ENCODE results near the gene CIB1.

CIB1 gene

GRCh38 chr15:90240856-90241255 is 7.1 kb upstream of the CIB1 start:
- no peak for DNase-seq (ENCODE audit: low read depth)

- DNase-seq (ENCODE audit: low read depth), result no peak
These were observed 5.6 kb upstream of the CIB1 start for GRCh38 chr15:90239371-90239770.

- DNase-seq (ENCODE audit: low read depth), result no peak
These were observed 601 bp upstream of the CIB1 start, which contains the start of gene GDPGP1 for GRCh38 chr15:90234096-90234988. GDPGP1 (plus strand) TSS chr15:90234209; CDS start chr15:90240909, 6,700 bp downstream.

- no peak for DNase-seq (ENCODE audit: low read depth)
These were observed 777 bp downstream of the CIB1 start for GRCh38 chr15:90232941-90233386.

- DNase-seq (ENCODE audit: low read depth), result no peak
These were observed 1.5 kb downstream of the CIB1 start for GRCh38 chr15:90232196-90232595.

GRCh38 chr15:90231028-90232017 is 2.4 kb downstream of the CIB1 start:
- peak; percentile 79 for DNase-seq (ENCODE audit: low read depth)

- DNase-seq (ENCODE audit: low read depth), result no peak
These were observed 3.1 kb downstream of the CIB1 start for GRCh38 chr15:90230610-90231009.

- no peak for DNase-seq (ENCODE audit: low read depth)
These were observed 3.7 kb downstream of the CIB1 start for GRCh38 chr15:90230071-90230494.

GRCh38 chr15:90228960-90229359 is 4.8 kb downstream of the CIB1 start:
- DNase-seq (ENCODE audit: low read depth), result no peak

- no peak for DNase-seq (ENCODE audit: low read depth)
These were observed 5.6 kb downstream of the CIB1 start for GRCh38 chr15:90227816-90228772.

- DNase-seq (ENCODE audit: low read depth), result no peak
These were observed 6.4 kb downstream of the CIB1 start for GRCh38 chr15:90227336-90227735.

- DNase-seq (ENCODE audit: low read depth), result no peak
These were observed 8.1 kb downstream of the CIB1 start for GRCh38 chr15:90225504-90226234.

- no peak for DNase-seq (ENCODE audit: low read depth)
These were observed 8.7 kb downstream of the CIB1 start for GRCh38 chr15:90225047-90225446.

- no peak for DNase-seq (ENCODE audit: low read depth)
These were observed 10.1 kb downstream of the CIB1 start for GRCh38 chr15:90223441-90224165.

- no peak for DNase-seq (ENCODE audit: low read depth)
These were observed 11.2 kb downstream of the CIB1 start for GRCh38 chr15:90222547-90222946.

- DNase-seq (ENCODE audit: low read depth), result no peak
These were observed 12.4 kb downstream of the CIB1 start for GRCh38 chr15:90221246-90221900.

- peak; percentile 34 for DNase-seq (ENCODE audit: low read depth)
These were observed 14.2 kb downstream of the CIB1 start for GRCh38 chr15:90219421-90220141.

- no peak for DNase-seq (ENCODE audit: low read depth)
These were observed 15.9 kb downstream of the CIB1 start for GRCh38 chr15:90217671-90218394.
